ENCODE results near the gene PKD2. TPM values are rescaled to one million over a fixed set of nuclear protein-coding genes. Genes with fewer than 3 reads are reported as not detected.
"Not testable (repeated sequence)": the region's sequence is repeated elsewhere in the genome, so short reads cannot be mapped to it uniquely, and the experiment has no call there.

The PKD2 gene
- total RNA-seq, 4 donors from 2014 or later = 79.1 to 128 (median 92.5) TPM

DNA sequence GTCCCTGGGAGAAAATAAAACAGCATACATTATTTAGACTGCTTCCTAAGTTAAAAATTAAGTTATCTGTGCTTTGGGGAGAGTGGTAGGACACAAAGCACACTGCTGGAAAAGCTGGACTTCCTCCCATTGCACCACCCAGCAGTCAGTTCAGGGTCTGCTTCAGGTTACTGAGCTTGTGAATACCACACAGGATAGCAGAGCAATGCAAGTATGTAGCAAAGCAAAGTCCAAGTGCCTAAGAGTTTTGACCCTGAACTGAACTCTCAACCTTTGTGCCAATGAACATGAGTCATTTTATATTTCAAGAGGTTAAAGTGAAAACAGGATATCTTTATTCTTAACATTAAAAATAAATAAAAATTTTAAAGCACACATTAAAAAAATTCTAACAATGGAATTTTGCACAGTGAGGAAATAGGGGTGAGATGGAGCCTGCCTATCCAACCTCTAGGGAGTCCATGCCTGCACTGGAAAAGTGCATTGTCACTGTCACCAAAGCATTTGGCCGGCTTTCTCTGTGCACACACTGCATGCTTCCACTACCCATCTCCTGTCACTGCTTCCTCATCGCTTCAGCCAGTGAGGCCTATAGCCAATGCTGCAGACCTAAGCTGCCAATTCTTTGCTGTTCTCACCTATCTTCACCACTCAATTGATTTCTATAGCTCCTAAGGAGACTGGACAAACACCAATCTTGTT, 100.1 kb downstream of the PKD2 start:
- no peaks in the 10 kb centered on the region for H3K9me3 ChIP-seq
- intact Hi-C loops (cut with DNase I) = no loop called here
- TF ChIP-seq POLR2AphosphoS5 (IDR thresholded peaks at IDR 0.05) = peak in 1 of 2 donors; percentile 6
- no peak for TF ChIP-seq EP300 (IDR thresholded peaks at IDR 0.05)
- TF ChIP-seq POLR2A (IDR thresholded peaks at IDR 0.05; ENCODE audit: low read depth) = no peak
- TF ChIP-seq, protein P1, sequence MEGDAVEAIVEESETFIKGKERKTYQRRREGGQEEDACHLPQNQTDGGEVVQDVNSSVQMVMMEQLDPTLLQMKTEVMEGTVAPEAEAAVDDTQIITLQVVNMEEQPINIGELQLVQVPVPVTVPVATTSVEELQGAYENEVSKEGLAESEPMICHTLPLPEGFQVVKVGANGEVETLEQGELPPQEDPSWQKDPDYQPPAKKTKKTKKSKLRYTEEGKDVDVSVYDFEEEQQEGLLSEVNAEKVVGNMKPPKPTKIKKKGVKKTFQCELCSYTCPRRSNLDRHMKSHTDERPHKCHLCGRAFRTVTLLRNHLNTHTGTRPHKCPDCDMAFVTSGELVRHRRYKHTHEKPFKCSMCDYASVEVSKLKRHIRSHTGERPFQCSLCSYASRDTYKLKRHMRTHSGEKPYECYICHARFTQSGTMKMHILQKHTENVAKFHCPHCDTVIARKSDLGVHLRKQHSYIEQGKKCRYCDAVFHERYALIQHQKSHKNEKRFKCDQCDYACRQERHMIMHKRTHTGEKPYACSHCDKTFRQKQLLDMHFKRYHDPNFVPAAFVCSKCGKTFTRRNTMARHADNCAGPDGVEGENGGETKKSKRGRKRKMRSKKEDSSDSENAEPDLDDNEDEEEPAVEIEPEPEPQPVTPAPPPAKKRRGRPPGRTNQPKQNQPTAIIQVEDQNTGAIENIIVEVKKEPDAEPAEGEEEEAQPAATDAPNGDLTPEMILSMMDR (IDR thresholded peaks at IDR 0.05) = no peak
- H3K36me3 ChIP-seq = no peaks in the 10 kb centered on the region
- no peaks in the 10 kb centered on the region for H3K27me3 ChIP-seq
- no peak overlapping the region for H3K4me3 ChIP-seq
- 65% methylated on average over 2 of the region's 2 CpGs for WGBS
- no peak overlapping the region for H3K27ac ChIP-seq (replicated peaks in 1 of 4)
- peaks cover 0 to 5% (median 2%) of the 10 kb centered on the region in 4 donors for H3K4me1 ChIP-seq
- no peak for DNase-seq (ENCODE audit: extremely low spot score)

DNA sequence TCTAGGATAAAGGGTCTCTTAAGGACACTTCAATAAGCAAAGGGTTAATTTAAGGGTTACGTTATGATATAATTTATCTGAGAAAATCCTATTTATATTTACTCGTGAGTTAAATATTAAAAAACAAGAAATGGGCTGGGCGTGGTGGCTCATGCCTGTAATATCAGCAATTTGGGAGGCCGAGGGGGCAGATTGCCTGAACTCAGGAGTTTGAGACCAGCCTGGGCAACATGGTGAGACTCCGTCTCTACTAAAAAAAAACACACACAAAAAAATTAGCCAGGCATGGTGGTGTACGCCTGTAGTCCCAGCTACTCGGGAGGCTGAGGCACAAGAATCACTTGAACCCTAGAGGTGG, 100.7 kb downstream of the PKD2 start:
- H3K9me3 ChIP-seq; DNase-seq (ENCODE audit: extremely low spot score); H3K4me1 ChIP-seq; H3K36me3 ChIP-seq; intact Hi-C loops (cut with DNase I); H3K27ac ChIP-seq (replicated peaks in 1 of 4); H3K4me3 ChIP-seq; H3K27me3 ChIP-seq: not testable (repeated sequence)
- 92% methylated on average over 7 of the region's 7 CpGs for WGBS

DNA sequence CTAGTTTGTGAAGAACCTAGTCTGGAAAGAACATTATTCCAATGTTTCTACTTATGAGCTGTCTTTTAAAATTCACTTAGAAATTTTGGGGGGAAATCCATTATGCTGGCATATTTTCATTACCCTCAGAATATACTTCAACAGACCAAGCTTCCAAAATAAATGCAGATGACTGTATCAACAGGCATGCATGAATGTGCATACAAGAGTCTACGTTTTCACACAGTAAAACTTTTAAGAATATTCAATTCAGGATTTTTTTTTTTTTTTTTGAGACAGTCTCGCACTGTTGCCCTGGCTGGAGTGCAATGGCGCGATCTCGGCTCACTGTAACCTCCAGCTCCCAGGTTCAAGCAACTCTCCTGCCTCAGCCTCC, 101.3 kb downstream of the PKD2 start:
- intact Hi-C loops (cut with DNase I) = no loop called here
- Histone ChIP-seq H3K27ac (replicated peaks in 1 of 4) (no peak overlapping the region), H3K36me3 (no peaks in the 10 kb centered on the region), H3K9me3 (no peaks in the 10 kb centered on the region), H3K4me1 (peaks cover 0 to 5% (median 2%) of the 10 kb centered on the region in 4 donors), H3K4me3 (no peak overlapping the region), H3K27me3 (no peaks in the 10 kb centered on the region)
- TF ChIP-seq, protein P1 (IDR thresholded peaks at IDR 0.05) = no peak
- TF ChIP-seq EP300 (IDR thresholded peaks at IDR 0.05) (no peak), POLR2A (IDR thresholded peaks at IDR 0.05; ENCODE audit: low read depth) (no peak), POLR2AphosphoS5 (IDR thresholded peaks at IDR 0.05) (no peak)
- 91% methylated on average over 5 of the region's 5 CpGs for WGBS
- DNase-seq (ENCODE audit: extremely low spot score) = no peak

DNA sequence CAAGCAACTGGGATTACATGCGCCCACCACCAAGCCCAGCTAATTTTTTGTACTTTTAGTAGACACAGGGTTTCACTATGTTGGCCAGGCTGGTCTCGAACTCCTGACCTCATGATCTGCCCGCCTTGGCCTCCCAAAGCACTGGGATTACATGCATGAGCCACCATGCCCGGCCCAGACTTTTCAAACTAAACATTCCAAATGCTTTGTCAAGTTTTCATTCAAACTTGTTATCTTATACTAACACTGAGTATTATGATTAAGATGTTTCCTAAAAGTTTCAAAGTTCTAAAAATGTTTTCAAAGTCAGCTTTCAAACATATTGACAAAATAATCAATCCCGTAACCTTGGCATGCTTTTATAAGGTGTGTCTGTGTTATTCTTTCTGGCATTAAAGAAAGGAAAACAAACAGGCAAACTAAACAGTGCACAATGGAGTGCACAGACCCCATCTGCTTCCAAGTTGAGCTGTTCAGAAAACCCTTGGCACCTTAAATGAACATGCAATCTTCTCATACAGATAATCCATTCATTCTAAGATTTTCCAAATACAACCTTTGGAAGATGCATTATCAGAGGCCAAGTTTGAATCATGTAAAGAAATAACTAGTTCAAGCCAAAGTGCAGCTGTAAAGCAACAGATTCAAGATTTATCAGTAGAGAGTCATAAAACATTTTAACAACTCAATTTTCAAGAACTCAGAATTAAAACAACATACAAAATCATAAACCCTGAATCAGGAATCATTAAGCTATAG, 101.9 kb downstream of the PKD2 start:
- TF ChIP-seq POLR2A (IDR thresholded peaks at IDR 0.05; ENCODE audit: low read depth) = no peak
- TF ChIP-seq POLR2AphosphoS5 (IDR thresholded peaks at IDR 0.05) = no peak
- TF ChIP-seq, protein P1 (IDR thresholded peaks at IDR 0.05) = no peak
- no peak for TF ChIP-seq EP300 (IDR thresholded peaks at IDR 0.05)
- no peak for DNase-seq (ENCODE audit: extremely low spot score)
- no peak overlapping the region for H3K4me3 ChIP-seq
- 80% methylated on average over 5 of the region's 5 CpGs for WGBS
- no peaks in the 10 kb centered on the region for H3K27me3 ChIP-seq
- peaks cover 0 to 5% (median 2%) of the 10 kb centered on the region in 4 donors for H3K4me1 ChIP-seq
- H3K27ac ChIP-seq (replicated peaks in 1 of 4) = no peak overlapping the region
- intact Hi-C loops (cut with DNase I) = no loop called here
- no peaks in the 10 kb centered on the region for H3K9me3 ChIP-seq
- no peaks in the 10 kb centered on the region for H3K36me3 ChIP-seq

DNA sequence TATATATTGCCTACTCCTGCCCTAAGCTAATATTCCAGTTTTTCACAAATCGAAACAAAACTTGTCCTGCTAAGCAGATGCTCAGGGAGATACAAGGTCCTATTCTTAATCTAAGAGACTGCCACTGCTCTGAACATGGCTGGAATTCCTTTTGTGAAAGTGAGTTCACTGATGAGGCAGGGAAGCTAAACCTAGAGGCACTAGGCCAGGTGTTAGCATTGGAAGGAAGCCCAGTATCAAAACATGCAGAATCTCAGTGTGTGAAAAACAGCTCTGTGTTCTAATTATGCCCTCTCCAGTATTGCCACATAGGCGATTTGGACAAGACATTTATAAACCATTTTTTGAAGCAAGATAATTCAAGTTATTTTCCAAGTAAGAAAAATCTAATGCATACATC, 103.4 kb downstream of the PKD2 start:
- no peak for DNase-seq (ENCODE audit: extremely low spot score)
- Histone ChIP-seq H3K36me3 (no peaks in the 10 kb centered on the region), H3K4me1 (peaks cover 0 to 5% (median 2%) of the 10 kb centered on the region in 4 donors), H3K27ac (replicated peaks in 1 of 4) (no peak overlapping the region), H3K9me3 (no peaks in the 10 kb centered on the region), H3K27me3 (no peaks in the 10 kb centered on the region), H3K4me3 (no peak overlapping the region)
- no peak for TF ChIP-seq EP300 (IDR thresholded peaks at IDR 0.05)
- no peak for TF ChIP-seq POLR2A (IDR thresholded peaks at IDR 0.05; ENCODE audit: low read depth)
- TF ChIP-seq, protein P1 (IDR thresholded peaks at IDR 0.05) = no peak
- no peak for TF ChIP-seq POLR2AphosphoS5 (IDR thresholded peaks at IDR 0.05)
- 69% methylated on average over 2 of the region's 2 CpGs for WGBS
- intact Hi-C loops (cut with DNase I) = no loop called here
